Prostate gland (tissue), 2 donors: ENCODE data around the gene MARS1. TPM values are rescaled to one million over a fixed set of nuclear protein-coding genes. Genes with fewer than 3 reads are reported as not detected.

Experiments
- DNase-seq: peaks from one replicate; pipeline ENCODE4 v3.0.0-alpha.2; 2019; ENCODE audit warnings: low spot score
- H3K27ac ChIP-seq, 2 donors: fragments of 200-600 bp; sonication (generic); 2 replicates each; pipeline ENCODE4 v1.5.1; 2017 to 2019
- H3K27me3 ChIP-seq: fragments of 200-600 bp; sonication (generic); replicated peaks from 2 replicates; pipeline ENCODE4 v1.5.1; 2019; ENCODE audit not compliant: insufficient read depth
- H3K36me3 ChIP-seq, 2 donors: fragments of 200-600 bp; sonication (generic); 1 replicate in 1 of 2; 2 replicates in 1 of 2; pipeline versions ENCODE4 v1.5.1 to v1.8.1; 2017 to 2019
- H3K4me1 ChIP-seq: fragments of 200-600 bp; sonication (generic); replicated peaks from 2 replicates; pipeline ENCODE4 v1.5.1; 2019
- H3K4me3 ChIP-seq, 2 donors: fragments of 200-600 bp; sonication (generic); 2 replicates each; pipeline ENCODE4 v1.5.1; 2017 to 2019
- H3K9me3 ChIP-seq: fragments of 200-600 bp; sonication (generic); 2 replicates; pipeline ENCODE4 v1.5.1; 2017
- CTCF ChIP-seq, 4 experiments: fragments of 200-600 bp in 2 of 4; fragments of 450-650 bp in 2 of 4; sonication (generic) in 2 of 4; IDR thresholded peaks; 1 replicate in 3 of 4; 2 replicates in 1 of 4; pipeline ENCODE4 v1.5.1; 2016 to 2019; ENCODE audit warnings: antibody characterized with exemption in 4 of 4, mild to moderate bottlenecking in 2 of 4, moderate library complexity in 2 of 4
- POLR2A ChIP-seq: fragments of 450-650 bp; IDR thresholded peaks from one replicate; pipeline ENCODE4 v1.6.1; 2016; ENCODE audit warnings: antibody characterized with exemption, mild to moderate bottlenecking
- POLR2AphosphoS5 ChIP-seq: sonication (generic); formaldehyde crosslinking; IDR thresholded peaks from one replicate; pipeline ENCODE4 v1.6.1; 2017; ENCODE audit warnings: antibody characterized with exemption
- WGBS: methylation state at CpG from one replicate; pipeline ENCODE4 v1.1.5; 2018; 5-methylcytosine and 5-hydroxymethylcytosine counted together
- intact Hi-C: fragments of 100-400 bp; cut with DNase I; formaldehyde crosslinking; loops from one replicate; pipeline ENCODE4 v1.14.2; 2022
- total RNA-seq, 2 donors: library from RNA; depleted of rRNA; stranded (reverse); fragments of >200 nt; gene quantifications; one replicate each; pipeline ENCODE4 v1.1.0, GENCODE V29; 2016

MARS1 gene
- total RNA-seq, 2 donors from 2014 or later, result 67.2 to 90.0 TPM

DNA sequence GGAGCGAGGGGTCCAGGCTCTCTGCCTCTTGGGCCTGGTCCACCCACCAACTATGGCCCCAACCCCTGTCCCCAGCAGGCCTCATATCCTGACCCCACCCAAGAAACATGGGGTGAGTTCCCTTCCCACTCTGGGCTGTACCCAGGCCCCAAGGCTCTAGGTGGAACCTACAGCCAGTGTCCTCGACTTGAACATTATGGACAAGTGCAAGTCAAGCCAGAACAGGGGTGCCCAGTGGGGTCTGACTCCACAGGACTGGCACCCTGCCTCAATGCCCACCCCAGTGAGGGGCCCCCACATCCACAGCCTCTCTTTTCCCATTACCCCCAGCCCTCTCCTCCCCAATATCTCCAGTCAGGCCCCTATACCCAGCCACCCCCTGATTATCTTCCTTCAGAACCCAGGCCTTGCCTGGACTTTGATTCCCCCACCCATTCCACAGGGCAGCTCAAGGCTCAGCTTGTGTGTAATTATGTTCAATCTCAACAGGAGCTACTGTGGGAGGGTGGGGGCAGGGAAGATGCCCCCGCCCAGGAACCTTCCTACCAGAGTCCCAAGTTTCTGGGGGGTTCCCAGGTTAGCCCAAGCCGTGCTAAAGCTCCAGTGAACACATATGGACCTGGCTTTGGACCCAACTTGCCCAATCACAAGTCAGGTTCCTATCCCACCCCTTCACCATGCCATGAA is 16.8 kb upstream of the MARS1 start:
- Histone ChIP-seq H3K4me1 (peaks cover 10% of the 10 kb centered on the region), H3K27ac (no peak overlapping the region), H3K36me3 (no peaks in the 10 kb centered on the region), H3K27me3 (peaks cover 6% of the 10 kb centered on the region), H3K9me3 (no peaks in the 10 kb centered on the region), H3K4me3 (no peak overlapping the region)
- 94% methylated on average over 4 of the region's 4 CpGs for WGBS
- intact Hi-C loops, result no loop called here
- no peak for TF ChIP-seq POLR2A
- TF ChIP-seq CTCF (IDR thresholded peaks at IDR 0.05), result no peak
- no peak for TF ChIP-seq POLR2AphosphoS5
- no peak for DNase-seq

DNA sequence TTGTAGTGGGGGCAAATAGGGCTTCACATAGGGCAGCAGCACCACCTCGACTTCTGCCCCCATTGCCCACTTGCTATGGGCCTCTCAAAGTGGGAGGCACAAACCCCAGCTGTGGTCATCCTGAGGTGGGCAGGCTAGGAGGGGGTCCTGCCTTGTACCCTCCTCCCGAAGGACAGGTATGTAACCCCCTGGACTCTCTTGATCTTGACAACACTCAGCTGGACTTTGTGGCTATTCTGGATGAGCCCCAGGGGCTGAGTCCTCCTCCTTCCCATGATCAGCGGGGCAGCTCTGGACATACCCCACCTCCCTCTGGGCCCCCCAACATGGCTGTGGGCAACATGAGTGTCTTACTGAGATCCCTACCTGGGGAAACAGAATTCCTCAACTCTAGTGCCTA is 16.2 kb upstream of the MARS1 start:
- H3K36me3 ChIP-seq, result no peaks in the 10 kb centered on the region
- H3K9me3 ChIP-seq, result no peaks in the 10 kb centered on the region
- WGBS, result 97% methylated on average over 3 of the region's 3 CpGs
- intact Hi-C loops, result no loop called here
- H3K4me1 ChIP-seq, result peaks cover 13% of the 10 kb centered on the region
- no peak overlapping the region for H3K27ac ChIP-seq
- H3K4me3 ChIP-seq, result no peak overlapping the region
- DNase-seq, result no peak
- peaks cover 10% of the 10 kb centered on the region for H3K27me3 ChIP-seq
- TF ChIP-seq POLR2A (no peak), POLR2AphosphoS5 (no peak), CTCF (IDR thresholded peaks at IDR 0.05) (no peak)

GRCh38 chr12:57472391-57472790 is 15.5 kb upstream of the MARS1 start:
- H3K27me3 ChIP-seq, result peaks cover 10% of the 10 kb centered on the region

GRCh38 chr12:57473392-57473791 is 14.5 kb upstream of the MARS1 start:
- Histone ChIP-seq H3K36me3 (no peaks in the 10 kb centered on the region), H3K27ac (no peak overlapping the region), H3K9me3 (no peaks in the 10 kb centered on the region), H3K4me1 (peaks cover 13% of the 10 kb centered on the region), H3K4me3 (no peak overlapping the region), H3K27me3 (peaks cover 10% of the 10 kb centered on the region)
- intact Hi-C loops, result no loop called here
- WGBS, result 36% methylated on average over 3 of the region's 3 CpGs
- no peak for DNase-seq
- no peak for TF ChIP-seq POLR2AphosphoS5
- no peak for TF ChIP-seq POLR2A
- TF ChIP-seq CTCF (IDR thresholded peaks at IDR 0.05), result no peak

More at GRCh38 chr12:57472391-57472790, 15.5 kb upstream of the MARS1 start:
- no peaks in the 10 kb centered on the region for H3K36me3 ChIP-seq
- H3K4me1 ChIP-seq, result peaks cover 13% of the 10 kb centered on the region
- H3K27ac ChIP-seq, result no peak overlapping the region
- DNase-seq, result no peak
- WGBS, result 83% methylated on average over 3 of the region's 3 CpGs
- no peak overlapping the region for H3K4me3 ChIP-seq
- intact Hi-C loops, result no loop called here
- no peak for TF ChIP-seq POLR2A
- H3K9me3 ChIP-seq, result no peaks in the 10 kb centered on the region

GRCh38 chr12:57473886-57474285 is 14.0 kb upstream of the MARS1 start:
- Histone ChIP-seq H3K27ac (no peak overlapping the region), H3K4me3 (no peak overlapping the region), H3K9me3 (no peaks in the 10 kb centered on the region), H3K36me3 (no peaks in the 10 kb centered on the region), H3K27me3 (peaks cover 10% of the 10 kb centered on the region), H3K4me1 (peaks cover 13% of the 10 kb centered on the region)
- WGBS, result 88% methylated on average over 5 of the region's 5 CpGs
- DNase-seq, result no peak
- TF ChIP-seq POLR2A (no peak), CTCF (IDR thresholded peaks at IDR 0.05) (no peak), POLR2AphosphoS5 (no peak)
- intact Hi-C loops, result no loop called here
